CD14-positive monocyte (primary cell): ENCODE results near the gene HYDIN. TPM values are rescaled to one million over a fixed set of nuclear protein-coding genes. Genes with fewer than 3 reads are reported as not detected.
"Not testable (repeated sequence)": the region's sequence is repeated elsewhere in the genome, so short reads cannot be mapped to it uniquely, and the experiment has no call there.

ENCODE experiments used
- DNase-seq, 3 donors: peaks; one replicate each; pipeline ENCODE4 v3.0.0-alpha.2; 2011 to 2022
- H2AFZ ChIP-seq: 2 replicates; pipeline ENCODE4 v1.6.0; 2012; ENCODE audit warnings: mild to moderate bottlenecking, low read depth, low read length, inconsistent platforms; ENCODE audit not compliant: insufficient read depth, poor library complexity, severe bottlenecking
- H3K27ac ChIP-seq, 2 donors: 1 replicate in 1 of 2; 2 replicates in 1 of 2; pipeline ENCODE4 v1.5.1; 2012 to 2013; ENCODE audit warnings: low read length in 2 of 2, control low read depth in 1 of 2, inconsistent platforms in 1 of 2, low read depth in 1 of 2, mild to moderate bottlenecking in 1 of 2
- H3K27me3 ChIP-seq, 2 donors: one replicate each; pipeline versions ENCODE4 v1.6.0 to v1.6.1; 2011 to 2013; ENCODE audit warnings: low read length in 2 of 2; ENCODE audit not compliant: control insufficient read depth in 2 of 2, insufficient read depth in 2 of 2
- H3K36me3 ChIP-seq, 2 donors: replicated peaks in 1 of 2; 1 replicate in 1 of 2; 2 replicates in 1 of 2; pipeline versions ENCODE4 v1.5.1 to v1.6.1; 2012 to 2013; ENCODE audit warnings: low read length in 2 of 2, control low read depth in 1 of 2, inconsistent platforms in 1 of 2, mild to moderate bottlenecking in 1 of 2; ENCODE audit not compliant: insufficient read depth in 2 of 2, control insufficient read depth in 1 of 2
- H3K4me1 ChIP-seq, 2 donors: 1 replicate in 1 of 2; 2 replicates in 1 of 2; pipeline versions ENCODE4 v1.5.1 to v1.6.1; 2012 to 2013; ENCODE audit warnings: low read length in 2 of 2, control low read depth in 1 of 2, inconsistent platforms in 1 of 2, mild to moderate bottlenecking in 1 of 2, moderate library complexity in 1 of 2; ENCODE audit not compliant: insufficient read depth in 2 of 2, control insufficient read depth in 1 of 2
- H3K4me2 ChIP-seq: replicated peaks from 2 replicates; pipeline ENCODE3; 2012; ENCODE audit warnings: low read length, moderate library complexity, mild to moderate bottlenecking; ENCODE audit not compliant: poor library complexity, severe bottlenecking; ENCODE audit errors: extremely low read depth
- H3K4me3 ChIP-seq, 3 experiments: fragments of 200-600 bp in 1 of 3; sonication (generic) in 1 of 3; replicated peaks in 1 of 3; 1 replicate in 2 of 3; 2 replicates in 1 of 3; pipeline ENCODE4 v1.5.1; 2011 to 2013; ENCODE audit warnings: low read length in 3 of 3, mild to moderate bottlenecking in 3 of 3, control low read depth in 2 of 3, low read depth in 2 of 3, inconsistent platforms in 1 of 3, moderate library complexity in 1 of 3
- H3K79me2 ChIP-seq: 2 replicates; pipeline ENCODE4 v1.6.0; 2012; ENCODE audit warnings: mild to moderate bottlenecking, control low read depth, inconsistent platforms, low read length, moderate library complexity; ENCODE audit not compliant: insufficient read depth
- H3K9ac ChIP-seq: 2 replicates; pipeline ENCODE4 v1.6.0; 2017; ENCODE audit warnings: low read length, mild to moderate bottlenecking; ENCODE audit not compliant: insufficient read depth, poor library complexity, severe bottlenecking
- H3K9me3 ChIP-seq, 2 donors: replicated peaks in 1 of 2; 1 replicate in 1 of 2; 2 replicates in 1 of 2; pipeline versions ENCODE4 v1.5.1 to v1.6.1; 2012 to 2013; ENCODE audit warnings: low read length in 2 of 2, control low read depth in 1 of 2; ENCODE audit not compliant: control insufficient read depth in 1 of 2, insufficient read depth in 1 of 2
- H4K20me1 ChIP-seq: 2 replicates; pipeline ENCODE4 v1.6.0; 2012; ENCODE audit warnings: mild to moderate bottlenecking, low read length, control low read depth, moderate library complexity; ENCODE audit not compliant: insufficient read depth
- H3K27ac Mint-ChIP-seq, 7 donors: one replicate each; pipeline ENCODE4 v1.8.0; 2020; ENCODE audit warnings: mild to moderate bottlenecking in 7 of 7, mixed read lengths in 7 of 7, moderate library complexity in 6 of 7, inconsistent platforms in 2 of 7
- H3K27me3 Mint-ChIP-seq, 3 donors: one replicate each; pipeline ENCODE4 v1.8.0; 2021 to 2022; ENCODE audit warnings: low read depth in 3 of 3, mild to moderate bottlenecking in 3 of 3, mixed read lengths in 3 of 3, moderate library complexity in 3 of 3, inconsistent platforms in 1 of 3
- H3K36me3 Mint-ChIP-seq, 2 donors: one replicate each; pipeline ENCODE4 v1.8.0; 2020; ENCODE audit warnings: mixed read lengths in 2 of 2, inconsistent platforms in 1 of 2, mild to moderate bottlenecking in 1 of 2
- H3K4me1 Mint-ChIP-seq: one replicate; pipeline ENCODE4 v1.8.0; 2020; ENCODE audit warnings: mild to moderate bottlenecking, mixed read lengths
- H3K4me3 Mint-ChIP-seq, 2 donors: one replicate each; pipeline ENCODE4 v1.8.0; 2020; ENCODE audit warnings: mild to moderate bottlenecking in 2 of 2, mixed read lengths in 2 of 2, moderate library complexity in 1 of 2
- H3K9me3 Mint-ChIP-seq, 7 donors: one replicate each; pipeline ENCODE4 v1.8.0; 2020 to 2022; ENCODE audit warnings: mixed read lengths in 7 of 7, mild to moderate bottlenecking in 6 of 7, moderate library complexity in 6 of 7, inconsistent platforms in 2 of 7
- WGBS: methylation state at CpG from one replicate; pipeline ENCODE4 v1.1.5; 2013; ENCODE audit warnings: missing lambda C conversion rate; ENCODE audit not compliant: insufficient coverage; 5-methylcytosine and 5-hydroxymethylcytosine counted together
- intact Hi-C, 2 donors: fragments of 100-400 bp; cut with micrococcal nuclease; formaldehyde crosslinking; loops; one replicate each; pipeline versions ENCODE4 v1.15.0 to v1.15.1; 2023
- polyA plus RNA-seq, 3 donors: library from polyadenylated mRNA; depleted of rRNA in 1 of 3; unstranded in 2 of 3; stranded (reverse) in 1 of 3; fragments of 300-500 nt in 2 of 3; fragments of >200 nt in 1 of 3; fragmentation: Illumina TruSeq in 2 of 3; gene quantifications; 1 replicate in 2 of 3; 2 replicates in 1 of 3; pipeline ENCODE4 v1.2.3, GENCODE V29; 2012 to 2021

Gene HYDIN
- polyA plus RNA-seq, 3 donors: not detected

- DNase-seq, H3K4me3 ChIP-seq, H3K9ac ChIP-seq, H3K9me3 Mint-ChIP-seq, H3K27ac ChIP-seq, H3K9me3 ChIP-seq, H3K36me3 Mint-ChIP-seq, H4K20me1 ChIP-seq, H3K79me2 ChIP-seq, H3K4me3 Mint-ChIP-seq, H2AFZ ChIP-seq, H3K36me3 ChIP-seq, H3K4me1 ChIP-seq, H3K27me3 ChIP-seq, intact Hi-C loops, H3K27me3 Mint-ChIP-seq, H3K4me1 Mint-ChIP-seq, H3K4me2 ChIP-seq: not testable (repeated sequence)
- WGBS: no CpG with 5 or more reads among the region's 6 CpGs
- peak overlapping the region in 1 of 7 donors; percentile 1 for H3K27ac Mint-ChIP-seq
These were observed 308.4 kb downstream of the HYDIN start for GRCh38 chr16:70922164-70922563.

- DNase-seq, H3K36me3 ChIP-seq, H3K36me3 Mint-ChIP-seq, H3K27ac ChIP-seq, intact Hi-C loops, H3K79me2 ChIP-seq, H3K9me3 ChIP-seq, H3K4me3 Mint-ChIP-seq, H3K4me1 ChIP-seq, H3K4me1 Mint-ChIP-seq, H3K4me2 ChIP-seq, H3K27me3 Mint-ChIP-seq, H4K20me1 ChIP-seq, H2AFZ ChIP-seq, H3K9ac ChIP-seq, H3K4me3 ChIP-seq, H3K9me3 Mint-ChIP-seq, H3K27me3 ChIP-seq, H3K27ac Mint-ChIP-seq: not testable (repeated sequence)
- WGBS: 93% methylated on average over 9 of the region's 22 CpGs
These were observed 309.9 kb downstream of the HYDIN start for GRCh38 chr16:70920661-70921060.

- H3K4me1 ChIP-seq, H3K4me3 Mint-ChIP-seq, H3K79me2 ChIP-seq, H2AFZ ChIP-seq, H3K4me2 ChIP-seq, H4K20me1 ChIP-seq, H3K27me3 ChIP-seq, H3K27ac Mint-ChIP-seq, H3K27ac ChIP-seq, H3K9ac ChIP-seq, H3K27me3 Mint-ChIP-seq, H3K36me3 Mint-ChIP-seq, intact Hi-C loops, DNase-seq, H3K36me3 ChIP-seq, H3K9me3 Mint-ChIP-seq, H3K4me3 ChIP-seq, H3K4me1 Mint-ChIP-seq, H3K9me3 ChIP-seq: not testable (repeated sequence)
- no CpG with 5 or more reads among the region's 1 CpG for WGBS
These were observed 342.3 kb downstream of the HYDIN start for GRCh38 chr16:70888208-70888607.

GRCh38 chr16:70884652-70885051 is 345.9 kb downstream of the HYDIN start:
- H3K4me1 ChIP-seq, H3K9me3 ChIP-seq, H3K79me2 ChIP-seq, H3K36me3 Mint-ChIP-seq, H3K4me3 ChIP-seq, H3K4me1 Mint-ChIP-seq, H3K9ac ChIP-seq, H3K27ac Mint-ChIP-seq, H3K4me2 ChIP-seq, H2AFZ ChIP-seq, DNase-seq, H3K27me3 ChIP-seq, H3K27me3 Mint-ChIP-seq, H3K9me3 Mint-ChIP-seq, H4K20me1 ChIP-seq, H3K27ac ChIP-seq, intact Hi-C loops, H3K36me3 ChIP-seq, H3K4me3 Mint-ChIP-seq: not testable (repeated sequence)
- WGBS: no CpG with 5 or more reads among the region's 4 CpGs
